GM10266 (cell line): ENCODE data around the gene TEX14.

ENCODE experiments used
- DNase-seq: peaks from one replicate; pipeline ENCODE4 v3.0.0; 2012; ENCODE audit errors: extremely low spot score
- TF ChIP-seq, protein P1 (sequence below): IDR thresholded peaks from 2 replicates; pipeline ENCODE4 v1.5.1; 2012; ENCODE audit warnings: mild to moderate bottlenecking, low read depth; ENCODE audit not compliant: control insufficient read depth, insufficient read depth; ENCODE audit errors: missing control alignments

The TEX14 gene

DNA sequence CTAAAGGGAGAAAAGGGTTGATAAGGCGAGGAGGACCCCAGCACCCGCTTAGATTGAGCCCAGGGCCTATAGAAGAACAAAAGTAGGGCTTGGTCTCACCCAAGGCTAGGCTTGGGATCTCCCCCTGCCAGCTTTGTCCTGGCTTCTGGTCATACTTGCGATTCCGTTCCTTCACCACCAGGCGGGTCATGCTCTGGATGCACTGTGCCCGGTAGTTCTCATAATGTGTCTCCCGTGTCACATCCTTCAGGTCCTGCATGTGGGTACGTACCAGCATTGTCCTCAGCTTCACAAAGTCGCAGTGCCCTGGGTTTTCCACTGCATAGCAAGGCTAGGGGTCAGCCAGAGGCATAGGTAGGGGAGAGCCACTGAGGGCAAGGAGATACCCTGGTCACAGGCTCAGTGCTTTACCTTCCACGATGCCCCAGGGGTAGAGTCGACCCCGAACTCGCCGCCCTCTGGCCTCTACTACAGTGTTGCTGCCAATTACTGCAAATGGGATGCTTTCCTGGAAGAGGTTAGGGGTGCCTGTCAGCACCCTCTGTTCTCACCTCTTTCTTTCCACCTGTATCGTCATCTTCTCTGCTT is 170.9 kb downstream of the TEX14 start:
- TF ChIP-seq, protein P1, sequence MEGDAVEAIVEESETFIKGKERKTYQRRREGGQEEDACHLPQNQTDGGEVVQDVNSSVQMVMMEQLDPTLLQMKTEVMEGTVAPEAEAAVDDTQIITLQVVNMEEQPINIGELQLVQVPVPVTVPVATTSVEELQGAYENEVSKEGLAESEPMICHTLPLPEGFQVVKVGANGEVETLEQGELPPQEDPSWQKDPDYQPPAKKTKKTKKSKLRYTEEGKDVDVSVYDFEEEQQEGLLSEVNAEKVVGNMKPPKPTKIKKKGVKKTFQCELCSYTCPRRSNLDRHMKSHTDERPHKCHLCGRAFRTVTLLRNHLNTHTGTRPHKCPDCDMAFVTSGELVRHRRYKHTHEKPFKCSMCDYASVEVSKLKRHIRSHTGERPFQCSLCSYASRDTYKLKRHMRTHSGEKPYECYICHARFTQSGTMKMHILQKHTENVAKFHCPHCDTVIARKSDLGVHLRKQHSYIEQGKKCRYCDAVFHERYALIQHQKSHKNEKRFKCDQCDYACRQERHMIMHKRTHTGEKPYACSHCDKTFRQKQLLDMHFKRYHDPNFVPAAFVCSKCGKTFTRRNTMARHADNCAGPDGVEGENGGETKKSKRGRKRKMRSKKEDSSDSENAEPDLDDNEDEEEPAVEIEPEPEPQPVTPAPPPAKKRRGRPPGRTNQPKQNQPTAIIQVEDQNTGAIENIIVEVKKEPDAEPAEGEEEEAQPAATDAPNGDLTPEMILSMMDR: peak; percentile 18
- DNase-seq: no peak

DNA sequence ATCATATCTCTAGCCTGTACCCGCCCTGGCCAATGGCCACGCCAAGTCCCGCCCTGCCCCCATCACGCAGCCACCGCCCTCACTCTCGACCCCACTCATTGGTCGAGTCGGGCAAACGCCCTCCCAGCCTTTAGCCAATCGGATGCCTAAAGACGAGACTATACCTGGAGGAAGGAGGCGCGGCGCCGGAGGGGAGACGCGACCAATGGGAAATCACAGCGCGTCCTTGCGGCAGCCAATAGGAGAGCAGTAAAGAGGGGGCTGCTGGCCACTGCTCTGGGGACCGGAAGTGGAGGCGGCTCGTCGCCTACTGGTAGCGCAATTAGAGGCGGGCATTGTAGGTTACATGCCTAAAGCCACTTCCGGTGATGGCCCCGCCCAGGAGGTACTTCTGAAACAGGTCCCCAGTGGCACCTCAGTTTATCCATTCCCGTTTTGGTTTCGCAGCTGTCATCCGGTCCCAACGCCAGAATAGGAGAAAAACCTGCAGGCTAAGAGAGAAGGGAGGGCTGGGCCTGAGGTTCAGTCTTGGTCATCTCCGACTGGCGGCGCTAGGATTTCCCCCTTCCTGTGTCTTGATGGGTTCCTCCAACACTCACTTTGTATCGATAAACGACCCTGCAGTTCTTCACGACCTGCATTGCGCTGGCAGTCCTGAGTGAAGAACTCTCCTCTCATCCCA is 173.8 kb downstream of the TEX14 start:
- TF ChIP-seq, protein P1: peak; percentile 13
- peak; percentile 97 for DNase-seq

DNA sequence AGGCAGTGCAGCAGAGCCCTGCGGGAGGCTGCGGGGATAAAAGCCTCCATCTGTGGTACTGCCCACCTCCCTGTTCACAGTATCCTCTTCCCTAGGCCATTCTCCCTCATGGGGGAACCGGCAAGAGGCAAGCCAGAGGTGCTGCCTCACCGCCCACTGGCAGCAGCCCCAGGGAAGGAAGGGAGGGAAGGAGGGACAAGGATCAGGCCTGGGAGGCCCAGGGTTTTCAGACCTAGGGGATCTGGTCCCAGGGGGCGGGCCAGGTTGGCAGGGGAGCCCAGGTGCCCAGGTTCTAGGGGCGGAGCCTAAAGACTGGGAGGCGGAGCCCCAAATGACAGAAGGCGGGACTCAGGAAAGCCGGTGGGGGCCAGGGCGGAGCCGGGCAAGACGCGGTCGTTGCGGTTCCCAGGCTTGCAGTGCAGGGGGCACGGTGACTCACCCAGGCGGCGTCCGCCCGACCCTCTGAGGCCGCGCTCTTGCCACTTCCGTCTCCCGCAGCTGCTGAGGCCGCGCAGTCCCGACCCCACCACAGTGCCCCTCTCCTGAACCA is 174.4 kb downstream of the TEX14 start:
- no peak for DNase-seq
- TF ChIP-seq, protein P1: no peak

DNA sequence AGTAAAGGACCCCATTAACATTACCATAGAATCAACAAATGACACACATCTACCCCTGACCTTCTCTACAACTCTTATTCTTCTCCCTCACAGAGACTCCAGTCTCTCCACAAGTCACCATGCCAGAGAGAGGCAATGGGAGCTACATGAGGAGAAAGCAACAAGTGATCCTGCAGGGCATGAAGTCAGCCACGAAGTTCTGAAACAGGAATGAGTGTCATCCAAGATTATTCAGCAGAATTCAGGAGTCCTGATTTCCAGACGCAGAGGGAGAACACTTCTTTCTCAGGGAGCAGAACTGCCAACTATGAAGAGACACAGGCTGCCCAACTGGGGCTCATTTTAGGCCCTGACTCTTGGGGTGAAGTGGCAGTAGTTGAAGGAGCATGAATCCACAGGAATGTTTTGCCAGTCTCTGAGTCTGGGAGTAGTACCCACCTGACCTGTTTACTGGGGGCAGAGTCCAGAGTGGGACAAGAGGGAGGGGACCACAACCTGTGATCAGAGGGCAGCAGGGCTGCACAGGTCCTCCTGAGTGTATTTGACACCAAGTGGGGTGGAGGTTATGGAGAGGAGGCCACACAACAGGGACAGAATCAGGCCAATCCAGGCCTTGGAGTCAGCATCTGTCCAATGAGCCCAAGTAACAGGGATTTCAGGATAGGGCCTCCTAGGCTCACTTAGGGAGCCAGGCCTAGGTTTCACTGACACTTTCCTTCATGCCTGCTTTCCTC is 175.0 kb downstream of the TEX14 start:
- TF ChIP-seq, protein P1: no peak

DNA sequence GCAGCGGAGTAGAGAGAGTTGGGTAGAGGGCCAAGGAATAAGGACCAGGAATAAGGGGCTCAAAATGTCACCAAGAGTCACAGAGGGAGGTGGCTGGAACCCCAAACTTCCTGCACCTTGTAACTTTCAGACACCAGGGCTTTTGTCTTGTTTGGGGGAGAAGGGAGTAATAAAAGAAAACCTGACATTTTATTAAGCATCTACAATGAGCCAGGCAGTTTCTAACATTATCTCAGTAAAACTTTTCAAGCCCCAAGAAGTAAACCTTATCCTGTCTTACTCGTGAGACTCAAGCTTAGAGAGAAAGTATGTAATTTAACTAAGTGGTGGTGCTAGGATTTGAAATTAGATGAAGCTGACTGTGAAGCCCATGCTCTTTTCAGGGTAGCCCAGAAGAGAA is 176.6 kb downstream of the TEX14 start:
- DNase-seq: no peak
- TF ChIP-seq, protein P1: no peak

More for the DNA sequence above, 175.0 kb downstream of the TEX14 start:
- DNase-seq: no peak

DNA sequence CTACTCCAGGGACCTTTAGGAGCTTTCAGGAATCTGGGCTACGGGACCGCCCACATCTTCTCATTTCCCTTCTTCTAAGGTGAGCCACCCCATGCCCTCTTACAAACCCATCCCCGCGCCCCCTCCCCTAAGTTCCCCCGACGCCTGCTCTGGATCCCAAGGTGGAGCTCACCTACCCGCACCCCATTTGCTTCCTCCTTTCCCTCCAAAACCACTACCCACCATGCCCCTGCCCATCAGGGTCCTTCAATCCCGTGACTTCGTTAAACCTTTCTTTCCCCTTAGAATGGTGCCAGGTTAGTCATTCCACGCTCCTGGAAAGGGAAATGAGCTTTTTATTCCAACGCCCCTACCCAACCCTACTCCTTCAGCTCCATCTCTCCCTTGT is 177.1 kb downstream of the TEX14 start:
- TF ChIP-seq, protein P1: no peak
- DNase-seq: no peak
